OCI-LY1 (cell line): ENCODE data around the gene SP140.

Source experiments
- EZH2 ChIP-seq: fragments of 200-600 bp; sonication (generic), shearing (Covaris generic); IDR thresholded peaks from 2 replicates; pipeline ENCODE4 v1.8.0; 2017; ENCODE audit warnings: borderline replicate concordance, mixed run types, mild to moderate bottlenecking, antibody characterized with exemption, low read length, moderate library complexity, mixed read lengths
- TF ChIP-seq, protein P1 (sequence below): fragments of 200-600 bp; sonication (generic), shearing (Covaris generic); IDR thresholded peaks from 2 replicates; pipeline ENCODE4 v1.5.1; 2017; ENCODE audit warnings: mild to moderate bottlenecking, antibody characterized with exemption, low read length, moderate library complexity, mixed read lengths

DNA sequence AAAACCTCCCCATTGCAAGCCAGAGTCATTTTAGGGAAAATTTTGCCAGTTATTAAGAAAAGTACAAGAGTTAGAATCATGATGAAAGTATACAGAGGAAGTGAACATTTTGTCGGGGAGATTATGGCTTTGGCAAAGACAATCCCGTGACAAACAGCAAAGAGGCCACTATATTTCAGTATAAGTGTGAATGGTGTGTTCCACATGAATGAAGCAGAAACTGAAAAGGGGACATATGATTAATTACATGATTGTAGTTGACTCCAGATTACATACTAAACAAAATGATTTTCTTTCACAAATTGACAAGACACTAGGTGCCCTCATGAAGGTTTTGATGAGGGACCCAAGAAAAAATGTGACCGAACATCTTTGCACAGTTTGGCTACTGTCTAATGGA lies 42.0 kb downstream of the SP140 start:
- no peak for TF ChIP-seq EZH2
- TF ChIP-seq, protein P1, sequence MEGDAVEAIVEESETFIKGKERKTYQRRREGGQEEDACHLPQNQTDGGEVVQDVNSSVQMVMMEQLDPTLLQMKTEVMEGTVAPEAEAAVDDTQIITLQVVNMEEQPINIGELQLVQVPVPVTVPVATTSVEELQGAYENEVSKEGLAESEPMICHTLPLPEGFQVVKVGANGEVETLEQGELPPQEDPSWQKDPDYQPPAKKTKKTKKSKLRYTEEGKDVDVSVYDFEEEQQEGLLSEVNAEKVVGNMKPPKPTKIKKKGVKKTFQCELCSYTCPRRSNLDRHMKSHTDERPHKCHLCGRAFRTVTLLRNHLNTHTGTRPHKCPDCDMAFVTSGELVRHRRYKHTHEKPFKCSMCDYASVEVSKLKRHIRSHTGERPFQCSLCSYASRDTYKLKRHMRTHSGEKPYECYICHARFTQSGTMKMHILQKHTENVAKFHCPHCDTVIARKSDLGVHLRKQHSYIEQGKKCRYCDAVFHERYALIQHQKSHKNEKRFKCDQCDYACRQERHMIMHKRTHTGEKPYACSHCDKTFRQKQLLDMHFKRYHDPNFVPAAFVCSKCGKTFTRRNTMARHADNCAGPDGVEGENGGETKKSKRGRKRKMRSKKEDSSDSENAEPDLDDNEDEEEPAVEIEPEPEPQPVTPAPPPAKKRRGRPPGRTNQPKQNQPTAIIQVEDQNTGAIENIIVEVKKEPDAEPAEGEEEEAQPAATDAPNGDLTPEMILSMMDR = no peak
